Measurements from ENCODE around the gene NFX1. TPM values are rescaled to one million over a fixed set of nuclear protein-coding genes. Genes with fewer than 3 reads are reported as not detected.
"Not testable (repeated sequence)": the region's sequence is repeated elsewhere in the genome, so short reads cannot be mapped to it uniquely, and the experiment has no call there.

Gene NFX1
- total and polyA plus RNA-seq, 2 experiments from 2014 or later = 18.5 to 19.5 TPM

GRCh38 chr9:33331377-33331891 is 41.1 kb downstream of the NFX1 start:
- no peaks in the 10 kb centered on the region for H3K79me2 ChIP-seq
- no peaks in the 10 kb centered on the region for H3K9me2 ChIP-seq (replicated peaks; ENCODE audit: insufficient read depth)
- H3K4me2 ChIP-seq = no peak overlapping the region
- H4K20me1 ChIP-seq (ENCODE audit: insufficient read depth, poor library complexity, severe bottlenecking) = no peaks in the 10 kb centered on the region
- H3K27me3 ChIP-seq = no peaks in the 10 kb centered on the region
- H3K4me1 ChIP-seq (ENCODE audit: insufficient read depth) = peaks cover 8% of the 10 kb centered on the region
- H2AFZ ChIP-seq = no peak overlapping the region
- no peak for DNase-seq (ENCODE audit: low spot score)
- H3K4me3 ChIP-seq = no peak overlapping the region
- no peaks in the 10 kb centered on the region for H3K36me3 ChIP-seq (replicated peaks; ENCODE audit: insufficient read depth, low read depth)
- WGBS (ENCODE audit: low lambda C conversion rate, missing lambda C conversion rate) = 56% methylated on average over 3 of the region's 3 CpGs
- TF ChIP-seq EZH2phosphoT487 (IDR thresholded peaks at IDR 0.05; ENCODE audit: low read depth, severe bottlenecking, unreplicated experiment) (no peak), CTCF (IDR thresholded peaks at IDR 0.05; ENCODE audit: poor library complexity) (no peak), EZH2 (IDR thresholded peaks at IDR 0.05; ENCODE audit: borderline replicate concordance) (no peak)
- H3K27ac ChIP-seq = no peak overlapping the region
- H3K9me3 ChIP-seq (ENCODE audit: low read depth) = no peaks in the 10 kb centered on the region

GRCh38 chr9:33332011-33332410 is 41.7 kb downstream of the NFX1 start:
- H3K9me2 ChIP-seq (replicated peaks; ENCODE audit: insufficient read depth) = no peaks in the 10 kb centered on the region
- H2AFZ ChIP-seq = no peak overlapping the region
- no peaks in the 10 kb centered on the region for H3K27me3 ChIP-seq
- no peaks in the 10 kb centered on the region for H3K79me2 ChIP-seq
- H3K4me3 ChIP-seq = no peak overlapping the region
- no peak for DNase-seq (ENCODE audit: low spot score)
- H3K9me3 ChIP-seq (ENCODE audit: low read depth) = no peaks in the 10 kb centered on the region
- no peaks in the 10 kb centered on the region for H4K20me1 ChIP-seq (ENCODE audit: insufficient read depth, poor library complexity, severe bottlenecking)
- H3K36me3 ChIP-seq (replicated peaks; ENCODE audit: insufficient read depth, low read depth) = no peaks in the 10 kb centered on the region
- H3K4me1 ChIP-seq (ENCODE audit: insufficient read depth) = peaks cover 8% of the 10 kb centered on the region
- no peak overlapping the region for H3K4me2 ChIP-seq
- H3K27ac ChIP-seq = no peak overlapping the region
- WGBS (ENCODE audit: low lambda C conversion rate, missing lambda C conversion rate) = 70% methylated on average over 2 of the region's 2 CpGs
- TF ChIP-seq EZH2 (IDR thresholded peaks at IDR 0.05; ENCODE audit: borderline replicate concordance) (no peak), CTCF (IDR thresholded peaks at IDR 0.05; ENCODE audit: poor library complexity) (no peak), EZH2phosphoT487 (IDR thresholded peaks at IDR 0.05; ENCODE audit: low read depth, severe bottlenecking, unreplicated experiment) (no peak)

- H3K36me3 ChIP-seq (replicated peaks; ENCODE audit: insufficient read depth, low read depth); H3K4me2 ChIP-seq; DNase-seq (ENCODE audit: low spot score); H4K20me1 ChIP-seq (ENCODE audit: insufficient read depth, poor library complexity, severe bottlenecking); H3K79me2 ChIP-seq; H2AFZ ChIP-seq; H3K4me3 ChIP-seq; H3K9me3 ChIP-seq (ENCODE audit: low read depth); H3K9me2 ChIP-seq (replicated peaks; ENCODE audit: insufficient read depth); H3K4me1 ChIP-seq (ENCODE audit: insufficient read depth); H3K27ac ChIP-seq; H3K27me3 ChIP-seq: not testable (repeated sequence)
- 93% methylated on average over 7 of the region's 7 CpGs for WGBS (ENCODE audit: low lambda C conversion rate, missing lambda C conversion rate)
Observed at GRCh38 chr9:33332956-33333355, 42.6 kb downstream of the NFX1 start.

GRCh38 chr9:33340186-33340585 is 49.9 kb downstream of the NFX1 start:
- no peaks in the 10 kb centered on the region for H4K20me1 ChIP-seq (ENCODE audit: insufficient read depth, poor library complexity, severe bottlenecking)
- no peak overlapping the region for H3K4me3 ChIP-seq
- no peaks in the 10 kb centered on the region for H3K79me2 ChIP-seq
- H3K4me1 ChIP-seq (ENCODE audit: insufficient read depth) = no peaks in the 10 kb centered on the region
- 100% methylated on average over 3 of the region's 3 CpGs for WGBS (ENCODE audit: low lambda C conversion rate, missing lambda C conversion rate)
- H3K27me3 ChIP-seq = no peaks in the 10 kb centered on the region
- no peaks in the 10 kb centered on the region for H3K9me2 ChIP-seq (replicated peaks; ENCODE audit: insufficient read depth)
- H3K4me2 ChIP-seq = no peak overlapping the region
- TF ChIP-seq CTCF (IDR thresholded peaks at IDR 0.05; ENCODE audit: poor library complexity) (no peak), EZH2 (IDR thresholded peaks at IDR 0.05; ENCODE audit: borderline replicate concordance) (no peak), EZH2phosphoT487 (IDR thresholded peaks at IDR 0.05; ENCODE audit: low read depth, severe bottlenecking, unreplicated experiment) (no peak)
- H3K9me3 ChIP-seq (ENCODE audit: low read depth) = peaks cover 3% of the 10 kb centered on the region
- DNase-seq (ENCODE audit: low spot score) = no peak
- H3K27ac ChIP-seq = no peak overlapping the region
- H3K36me3 ChIP-seq (replicated peaks; ENCODE audit: insufficient read depth, low read depth) = no peaks in the 10 kb centered on the region
- no peak overlapping the region for H2AFZ ChIP-seq

Measured in hepatocyte (in vitro differentiated cells).